SK-N-DZ (cell line): Measurements from ENCODE around the gene CDR2L.
"Not testable (repeated sequence)": the region's sequence is repeated elsewhere in the genome, so short reads cannot be mapped to it uniquely, and the experiment has no call there.

Source experiments
- DNase-seq: peaks from one replicate; pipeline ENCODE4 v3.0.0-alpha.2; 2015; ENCODE audit warnings: low spot score

Gene CDR2L

GRCh38 chr17:75009139-75009724, 21.8 kb downstream of the CDR2L start:
- DNase-seq = no peak

- peak; percentile 83 for DNase-seq
Observed at GRCh38 chr17:75010683-75011400, 23.4 kb downstream of the CDR2L start.

GRCh38 chr17:75011401-75012095, 24.1 kb downstream of the CDR2L start:
- peak; percentile 62 for DNase-seq

GRCh38 chr17:75012096-75012345, 24.6 kb downstream of the CDR2L start:
- no peak for DNase-seq

GRCh38 chr17:75012346-75013091, 25.1 kb downstream of the CDR2L start, which contains the start of gene MRPL58:
MRPL58 (plus strand) TSS chr17:75012670; CDS start chr17:75012687, 17 bp downstream.
- peak; percentile 94 for DNase-seq

- DNase-seq = no peak
Observed at GRCh38 chr17:75013092-75013559, 25.7 kb downstream of the CDR2L start.

- no peak for DNase-seq
Observed at GRCh38 chr17:75019146-75019545, 31.7 kb downstream of the CDR2L start.

GRCh38 chr17:75019710-75020109, 32.3 kb downstream of the CDR2L start:
- DNase-seq = no peak

- no peak for DNase-seq
Observed at GRCh38 chr17:75020331-75021110, 33.1 kb downstream of the CDR2L start.

GRCh38 chr17:75024686-75025397, 37.4 kb downstream of the CDR2L start:
- no peak for DNase-seq

- not testable (repeated sequence) for DNase-seq
Observed at GRCh38 chr17:75025398-75025734, 37.9 kb downstream of the CDR2L start.

GRCh38 chr17:75026650-75027049, 39.2 kb downstream of the CDR2L start:
- not testable (repeated sequence) for DNase-seq

- DNase-seq = no peak
Observed at GRCh38 chr17:75030161-75030560, 42.7 kb downstream of the CDR2L start.

GRCh38 chr17:75031972-75032719, 44.7 kb downstream of the CDR2L start:
- peak; percentile 85 for DNase-seq

GRCh38 chr17:75032720-75033280, 45.4 kb downstream of the CDR2L start:
- peak; percentile 38 for DNase-seq

- peak; percentile 97 for DNase-seq
Observed at GRCh38 chr17:75033346-75034235, 46.2 kb downstream of the CDR2L start.

- peak; percentile 95 for DNase-seq
Observed at GRCh38 chr17:75034236-75034908, 46.9 kb downstream of the CDR2L start.
